ENCODE results near the gene LRRC4C. TPM values are rescaled to one million over a fixed set of nuclear protein-coding genes. Genes with fewer than 3 reads are reported as not detected.
"Not testable (repeated sequence)": the region's sequence is repeated elsewhere in the genome, so short reads cannot be mapped to it uniquely, and the experiment has no call there.

The LRRC4C gene
- total RNA-seq, 1 donor from 2014 or later: 1.2 TPM

- DNase-seq (ENCODE audit: low spot score): no peak
These were observed 1219.2 kb downstream of the LRRC4C start for GRCh38 chr11:40240284-40240683.

- no peak for DNase-seq (ENCODE audit: low spot score)
These were observed 1222.9 kb downstream of the LRRC4C start for GRCh38 chr11:40236526-40236925.

- no peak for DNase-seq (ENCODE audit: low spot score)
These were observed 1223.6 kb downstream of the LRRC4C start for GRCh38 chr11:40235841-40236240.

DNA sequence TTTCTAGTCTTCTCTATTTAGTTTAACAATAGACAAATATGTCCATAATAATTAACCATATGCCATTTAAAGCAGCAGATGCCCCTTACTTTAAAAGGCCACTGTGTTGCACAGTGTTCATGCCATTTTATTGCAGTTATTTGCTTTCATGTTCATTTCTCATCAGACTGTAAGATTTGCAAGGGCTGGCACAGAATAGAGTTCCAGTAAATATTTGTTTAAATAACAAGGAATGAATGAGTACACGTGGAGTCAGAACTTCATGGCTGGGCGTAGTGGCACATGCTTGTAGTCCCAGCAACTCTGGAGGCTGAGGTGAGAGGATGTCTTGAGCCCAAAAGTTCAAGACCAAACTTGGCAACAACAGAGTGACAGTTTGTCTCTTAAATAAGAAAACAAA, 1228.6 kb downstream of the LRRC4C start:
- no peak for DNase-seq (ENCODE audit: low spot score)

- no peak for DNase-seq (ENCODE audit: low spot score)
These were observed 1230.8 kb downstream of the LRRC4C start for GRCh38 chr11:40228662-40229061.

GRCh38 chr11:40227730-40228129, 1231.7 kb downstream of the LRRC4C start:
- DNase-seq (ENCODE audit: low spot score): no peak

DNA sequence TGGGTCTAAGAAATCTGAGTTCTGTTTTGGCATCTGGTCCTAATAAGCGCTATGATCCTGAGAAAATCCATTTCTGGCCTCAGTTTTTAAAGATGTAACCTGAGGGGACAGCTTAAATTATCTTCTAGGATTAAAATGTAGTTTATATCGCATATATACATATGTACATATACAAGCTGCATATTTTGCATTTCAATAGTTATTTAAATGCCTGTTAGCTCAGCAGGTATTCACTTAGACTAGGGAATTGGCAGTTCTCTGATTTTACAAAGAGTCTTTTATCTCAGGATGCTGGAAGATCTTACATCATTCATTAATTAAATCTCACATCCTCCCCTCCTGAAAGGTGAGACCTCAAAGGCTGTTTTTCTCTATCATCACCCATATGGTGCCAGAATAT, 1232.8 kb downstream of the LRRC4C start:
- no peak for DNase-seq (ENCODE audit: low spot score)

DNA sequence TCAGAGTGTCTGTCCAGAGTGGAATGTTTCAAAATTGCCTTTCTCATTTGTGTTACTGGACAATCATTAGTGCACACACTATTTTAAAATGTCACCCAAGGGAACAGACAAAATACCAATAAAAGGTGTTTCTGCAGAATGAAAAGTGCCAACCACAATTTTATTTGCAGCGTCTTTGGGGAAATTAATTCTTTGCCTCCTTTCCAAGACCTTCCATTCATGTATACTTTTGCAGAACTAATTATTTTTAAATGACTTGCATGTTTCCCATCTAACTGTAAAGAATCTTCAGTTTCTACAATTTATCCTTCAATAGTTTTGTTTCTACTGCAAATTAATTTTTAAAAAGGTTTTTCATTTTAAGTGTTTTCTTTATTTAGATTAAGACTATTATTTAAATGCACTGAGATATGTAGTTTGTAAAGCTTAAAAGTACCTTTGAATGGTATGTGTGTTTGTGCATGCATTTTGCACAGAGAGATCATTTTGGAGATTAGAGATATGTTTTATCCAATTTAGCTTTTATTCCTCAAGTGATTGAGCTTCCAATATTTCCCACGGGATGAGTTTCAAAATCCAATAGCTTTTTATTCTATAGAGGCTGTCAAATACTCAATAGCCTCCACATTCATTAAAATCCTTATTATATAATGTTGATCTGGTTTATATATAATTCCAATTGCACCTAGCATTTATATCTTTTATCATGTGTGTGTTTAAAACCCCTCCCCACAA, 1235.7 kb downstream of the LRRC4C start:
- DNase-seq (ENCODE audit: low spot score): no peak

GRCh38 chr11:40219401-40219800, 1240.1 kb downstream of the LRRC4C start:
- DNase-seq (ENCODE audit: low spot score): peak; percentile 35

GRCh38 chr11:40215556-40215955, 1243.9 kb downstream of the LRRC4C start:
- DNase-seq (ENCODE audit: low spot score): no peak

GRCh38 chr11:40207416-40207815, 1252.0 kb downstream of the LRRC4C start:
- DNase-seq (ENCODE audit: low spot score): no peak

GRCh38 chr11:40204228-40204627, 1255.2 kb downstream of the LRRC4C start:
- no peak for DNase-seq (ENCODE audit: low spot score)

- DNase-seq (ENCODE audit: low spot score): no peak
These were observed 1255.8 kb downstream of the LRRC4C start for GRCh38 chr11:40203606-40204005.

- DNase-seq (ENCODE audit: low spot score): no peak
These were observed 1256.7 kb downstream of the LRRC4C start for GRCh38 chr11:40202589-40203270.

GRCh38 chr11:40192590-40192989, 1266.9 kb downstream of the LRRC4C start:
- not testable (repeated sequence) for DNase-seq (ENCODE audit: low spot score)

GRCh38 chr11:40190294-40190693, 1269.2 kb downstream of the LRRC4C start:
- no peak for DNase-seq (ENCODE audit: low spot score)

DNA sequence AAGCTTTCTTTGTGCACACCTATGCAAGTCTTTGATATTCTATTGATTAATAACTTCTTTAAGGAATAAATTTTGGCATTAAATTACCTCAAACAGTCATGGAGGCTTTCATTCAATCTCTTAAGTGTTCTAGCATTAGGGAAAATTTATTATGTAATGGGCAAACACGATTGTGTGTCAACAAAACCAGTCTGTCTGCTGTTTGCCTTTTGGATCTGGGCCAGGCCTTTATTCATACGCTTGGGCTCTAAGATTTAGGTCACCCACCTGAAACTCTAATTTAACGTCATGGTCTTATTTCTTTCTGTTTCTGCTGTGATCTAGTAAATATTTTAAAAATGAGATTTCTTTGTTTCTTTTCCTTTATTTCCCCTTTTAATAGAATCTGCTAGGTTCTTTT, 1270.6 kb downstream of the LRRC4C start:
- DNase-seq (ENCODE audit: low spot score): no peak

DNA sequence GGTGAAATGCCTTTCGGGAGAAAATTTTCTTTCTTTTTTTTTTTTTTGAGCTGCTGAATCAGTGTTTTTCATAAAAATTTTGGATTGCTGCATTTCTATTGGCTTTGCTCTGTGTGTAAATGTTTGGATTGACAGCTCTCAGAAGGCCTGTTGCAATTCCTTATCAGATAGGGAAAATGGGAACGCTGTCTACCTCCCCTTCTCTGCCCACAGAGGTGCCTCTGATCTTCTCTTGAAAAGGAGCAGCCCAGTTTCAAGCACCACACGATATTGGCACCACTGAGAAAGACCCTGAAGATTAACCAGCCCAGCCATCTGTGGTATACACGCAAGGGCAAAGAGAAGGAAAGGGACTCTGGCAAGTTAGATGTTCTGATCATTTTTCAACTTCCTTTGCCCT, 1272.2 kb downstream of the LRRC4C start:
- DNase-seq (ENCODE audit: low spot score): no peak

- no peak for DNase-seq (ENCODE audit: low spot score)
These were observed 1272.8 kb downstream of the LRRC4C start for GRCh38 chr11:40186437-40187263.

GRCh38 chr11:40185793-40186192, 1273.7 kb downstream of the LRRC4C start:
- no peak for DNase-seq (ENCODE audit: low spot score)

- DNase-seq (ENCODE audit: low spot score): no peak
These were observed 1276.1 kb downstream of the LRRC4C start for GRCh38 chr11:40183073-40184064.

All from umbilical cord (tissue), 2 donors.